HepG2 (cell line): ENCODE measurements around the gene SLC9B2. TPM values are rescaled to one million over a fixed set of nuclear protein-coding genes. Genes with fewer than 3 reads are reported as not detected.

Experiments
- MAFK ChIP-seq, 2 experiments: IDR thresholded peaks in 1 of 2; conservative IDR thresholded peaks in 1 of 2; 2 replicates each; pipeline ENCODE4 v1.6.1; 2011; ENCODE audit warnings: improper control_type of control experiment in 2 of 2, low read length in 2 of 2
- MYNN ChIP-seq: sonication (generic); formaldehyde crosslinking; IDR thresholded peaks from 2 replicates; pipeline ENCODE4 v1.4.0; 2020; ENCODE audit warnings: mild to moderate bottlenecking, low read depth, missing genetic modification reagents
- POGZ ChIP-seq: sonication (generic); formaldehyde crosslinking; IDR thresholded peaks from 2 replicates; pipeline ENCODE4 v1.4.0; 2020; ENCODE audit warnings: mild to moderate bottlenecking, missing genetic modification reagents
- SETDB1 ChIP-seq: sonication (generic); formaldehyde crosslinking; IDR thresholded peaks from 2 replicates; pipeline ENCODE4 v1.5.1; 2020; ENCODE audit warnings: missing genetic modification reagents, mild to moderate bottlenecking, borderline replicate concordance
- STAT6 ChIP-seq: sonication (generic); formaldehyde crosslinking; IDR thresholded peaks from 2 replicates; pipeline ENCODE4 v1.4.0; 2020; ENCODE audit warnings: missing genetic modification reagents, mild to moderate bottlenecking, borderline replicate concordance
- ZFP36L1 ChIP-seq: sonication (generic); formaldehyde crosslinking; IDR thresholded peaks from 2 replicates; pipeline ENCODE4 v1.8.0; 2022; ENCODE audit warnings: mild to moderate bottlenecking, missing genetic modification reagents, moderate library complexity
- ZNF234 ChIP-seq: sonication (generic); formaldehyde crosslinking; conservative IDR thresholded peaks from 2 replicates; pipeline ENCODE4 v1.5.1; 2020; ENCODE audit warnings: mild to moderate bottlenecking, missing genetic modification reagents
- ZNF276 ChIP-seq: sonication (generic); formaldehyde crosslinking; IDR thresholded peaks from 2 replicates; pipeline ENCODE4 v1.4.0; 2020; ENCODE audit warnings: mild to moderate bottlenecking, low read depth, missing genetic modification reagents
- ZNF333 ChIP-seq: sonication (generic); formaldehyde crosslinking; IDR thresholded peaks from 2 replicates; pipeline ENCODE4 v1.4.0; 2020; ENCODE audit warnings: mild to moderate bottlenecking, missing genetic modification reagents, borderline replicate concordance
- ZNF33A ChIP-seq: sonication (generic); formaldehyde crosslinking; IDR thresholded peaks from 2 replicates; pipeline ENCODE4 v1.5.1; 2020; ENCODE audit warnings: missing genetic modification reagents, mild to moderate bottlenecking, moderate library complexity, borderline replicate concordance
- ZNF432 ChIP-seq: sonication (generic); formaldehyde crosslinking; IDR thresholded peaks from 2 replicates; pipeline ENCODE4 v1.5.0; 2020; ENCODE audit warnings: missing genetic modification reagents, mild to moderate bottlenecking, borderline replicate concordance
- ZNF547 ChIP-seq: sonication (generic); formaldehyde crosslinking; IDR thresholded peaks from 2 replicates; pipeline ENCODE4 v1.5.1; 2020; ENCODE audit warnings: mild to moderate bottlenecking, missing genetic modification reagents
- ZNF766 ChIP-seq: sonication (generic); formaldehyde crosslinking; IDR thresholded peaks from 2 replicates; pipeline ENCODE4 v1.5.0; 2020; ENCODE audit warnings: missing genetic modification reagents, borderline replicate concordance
- polyA plus RNA-seq, 8 experiments: library from polyadenylated mRNA; depleted of rRNA in 3 of 8; stranded (reverse) in 7 of 8; unstranded in 1 of 8; fragments of >200 nt; fragmentation: Illumina TruSeq in 4 of 8; extraction: Trizol in 4 of 8; gene quantifications; 2 replicates each; pipeline versions ENCODE4 v1.2.1 to v1.2.3, GENCODE V29; 2011 to 2016; ENCODE audit warnings: low read depth in 4 of 8, missing spikeins in 1 of 8, mixed read lengths in 1 of 8; ENCODE audit not compliant: insufficient read depth in 1 of 8
- total RNA-seq, 5 experiments: library from RNA; depleted of rRNA; stranded (reverse); fragments of >200 nt; fragmentation: Illumina TruSeq; extraction: Trizol; gene quantifications; 2 replicates each; pipeline ENCODE4 v1.2.3, GENCODE V29; 2016; ENCODE audit warnings: low read depth in 1 of 5
- TF ChIP-seq, protein P1 (sequence below): sonication (generic); formaldehyde crosslinking; IDR thresholded peaks from 2 replicates; pipeline ENCODE4 v1.5.0; 2020; ENCODE audit warnings: missing genetic modification reagents
- TF ChIP-seq, protein P2 (sequence below): sonication (generic); formaldehyde crosslinking; IDR thresholded peaks from 2 replicates; pipeline ENCODE4 v1.5.0; 2020; ENCODE audit warnings: missing genetic modification reagents
- TF ChIP-seq, protein P3 (sequence below): IDR thresholded peaks from 2 replicates; pipeline ENCODE4 v1.6.1; 2012; ENCODE audit warnings: low read length, improper control_type of control experiment

SLC9B2 gene
- total and polyA plus RNA-seq, 2 of the 13 experiments (the other 11 are each of a cell fraction or from before 2014, with no cell fraction given): 23.5 to 38.5 TPM

DNA sequence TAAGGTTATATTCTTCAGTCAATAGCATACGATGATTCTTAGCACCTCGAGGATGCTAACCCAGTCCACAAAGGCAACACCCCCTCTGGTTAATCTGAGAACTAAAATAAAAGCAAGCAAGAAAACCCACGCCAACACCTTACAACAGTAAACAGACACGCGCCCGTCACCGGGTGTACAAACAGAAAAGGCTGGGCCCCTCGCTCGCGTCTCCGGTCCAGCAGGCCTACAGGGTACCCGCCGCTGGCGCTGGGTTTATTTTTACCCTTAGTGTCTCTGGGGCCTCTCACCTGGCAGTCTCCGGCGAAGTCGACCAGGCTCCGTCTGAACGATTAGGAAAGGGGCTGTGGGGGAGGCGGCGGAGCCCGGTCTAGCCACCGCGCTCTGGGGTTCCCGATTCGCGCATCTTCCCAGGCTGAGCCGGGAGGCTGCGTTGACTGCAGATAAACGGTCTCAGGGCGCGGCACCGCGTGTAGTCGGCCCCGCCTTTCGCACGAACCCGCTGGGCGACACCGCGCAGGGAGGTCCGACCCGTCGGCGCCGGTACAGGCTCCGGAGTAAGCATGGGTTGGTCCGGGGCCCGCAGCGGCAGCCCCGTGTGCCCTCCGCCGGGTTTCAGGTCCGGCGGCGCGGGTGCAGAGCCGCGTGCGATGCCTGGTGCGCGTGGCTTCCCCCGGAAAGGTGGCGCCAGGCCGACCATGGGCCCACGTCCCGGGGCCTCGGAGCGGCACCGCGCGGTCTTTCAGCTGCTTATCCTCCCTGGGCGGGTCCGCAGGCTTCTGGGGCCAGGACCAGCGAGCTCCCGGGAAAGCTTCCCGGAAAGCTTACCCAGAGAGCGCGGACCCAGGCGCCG is 441 bp downstream of the SLC9B2 start (continued):
- 0 out of 2 replicates have a peak, but pooled peaks have one; percentile 29 for TF ChIP-seq MYNN (CRISPR knock-in tag)
- no peak for TF ChIP-seq ZNF432 (CRISPR knock-in tag)
- TF ChIP-seq, protein P1, sequence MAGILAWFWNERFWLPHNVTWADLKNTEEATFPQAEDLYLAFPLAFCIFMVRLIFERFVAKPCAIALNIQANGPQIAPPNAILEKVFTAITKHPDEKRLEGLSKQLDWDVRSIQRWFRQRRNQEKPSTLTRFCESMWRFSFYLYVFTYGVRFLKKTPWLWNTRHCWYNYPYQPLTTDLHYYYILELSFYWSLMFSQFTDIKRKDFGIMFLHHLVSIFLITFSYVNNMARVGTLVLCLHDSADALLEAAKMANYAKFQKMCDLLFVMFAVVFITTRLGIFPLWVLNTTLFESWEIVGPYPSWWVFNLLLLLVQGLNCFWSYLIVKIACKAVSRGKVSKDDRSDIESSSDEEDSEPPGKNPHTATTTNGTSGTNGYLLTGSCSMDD (CRISPR knock-in tag): peak; percentile 74; the same call in 1 of the 2 replicates
- no peak for TF ChIP-seq STAT6 (CRISPR knock-in tag)
- TF ChIP-seq ZNF276 (CRISPR knock-in tag): peak; percentile 84; the same call in 1 of the 2 replicates
- no peak for TF ChIP-seq ZNF333 (CRISPR knock-in tag)
- peak; percentile 76 for TF ChIP-seq ZNF547 (CRISPR knock-in tag)
- TF ChIP-seq, protein P2, sequence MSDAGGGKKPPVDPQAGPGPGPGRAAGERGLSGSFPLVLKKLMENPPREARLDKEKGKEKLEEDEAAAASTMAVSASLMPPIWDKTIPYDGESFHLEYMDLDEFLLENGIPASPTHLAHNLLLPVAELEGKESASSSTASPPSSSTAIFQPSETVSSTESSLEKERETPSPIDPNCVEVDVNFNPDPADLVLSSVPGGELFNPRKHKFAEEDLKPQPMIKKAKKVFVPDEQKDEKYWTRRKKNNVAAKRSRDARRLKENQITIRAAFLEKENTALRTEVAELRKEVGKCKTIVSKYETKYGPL: no peak; the same call in 1 of the 2 replicates
- TF ChIP-seq ZNF766 (CRISPR knock-in tag): 0 out of 2 replicates have a peak, but pooled peaks have one; percentile 33
- TF ChIP-seq ZNF33A (CRISPR knock-in tag): no peak
- TF ChIP-seq ZNF234 (CRISPR knock-in tag): peak; percentile 96; the same call in 1 of the 2 replicates
- TF ChIP-seq MAFK (conservative IDR thresholded peaks at IDR 0.05 in 1 of 2, IDR thresholded peaks at IDR 0.05 in 1 of 2; ENCODE audit: low read length in 2 of 2): no peak
- TF ChIP-seq ZFP36L1: no peak
- TF ChIP-seq SETDB1 (CRISPR knock-in tag): no peak
- TF ChIP-seq, protein P3, sequence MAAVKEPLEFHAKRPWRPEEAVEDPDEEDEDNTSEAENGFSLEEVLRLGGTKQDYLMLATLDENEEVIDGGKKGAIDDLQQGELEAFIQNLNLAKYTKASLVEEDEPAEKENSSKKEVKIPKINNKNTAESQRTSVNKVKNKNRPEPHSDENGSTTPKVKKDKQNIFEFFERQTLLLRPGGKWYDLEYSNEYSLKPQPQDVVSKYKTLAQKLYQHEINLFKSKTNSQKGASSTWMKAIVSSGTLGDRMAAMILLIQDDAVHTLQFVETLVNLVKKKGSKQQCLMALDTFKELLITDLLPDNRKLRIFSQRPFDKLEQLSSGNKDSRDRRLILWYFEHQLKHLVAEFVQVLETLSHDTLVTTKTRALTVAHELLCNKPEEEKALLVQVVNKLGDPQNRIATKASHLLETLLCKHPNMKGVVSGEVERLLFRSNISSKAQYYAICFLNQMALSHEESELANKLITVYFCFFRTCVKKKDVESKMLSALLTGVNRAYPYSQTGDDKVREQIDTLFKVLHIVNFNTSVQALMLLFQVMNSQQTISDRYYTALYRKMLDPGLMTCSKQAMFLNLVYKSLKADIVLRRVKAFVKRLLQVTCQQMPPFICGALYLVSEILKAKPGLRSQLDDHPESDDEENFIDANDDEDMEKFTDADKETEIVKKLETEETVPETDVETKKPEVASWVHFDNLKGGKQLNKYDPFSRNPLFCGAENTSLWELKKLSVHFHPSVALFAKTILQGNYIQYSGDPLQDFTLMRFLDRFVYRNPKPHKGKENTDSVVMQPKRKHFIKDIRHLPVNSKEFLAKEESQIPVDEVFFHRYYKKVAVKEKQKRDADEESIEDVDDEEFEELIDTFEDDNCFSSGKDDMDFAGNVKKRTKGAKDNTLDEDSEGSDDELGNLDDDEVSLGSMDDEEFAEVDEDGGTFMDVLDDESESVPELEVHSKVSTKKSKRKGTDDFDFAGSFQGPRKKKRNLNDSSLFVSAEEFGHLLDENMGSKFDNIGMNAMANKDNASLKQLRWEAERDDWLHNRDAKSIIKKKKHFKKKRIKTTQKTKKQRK: no peak
- TF ChIP-seq POGZ (CRISPR knock-in tag): no peak; the same call in 1 of the 2 replicates
